GM12878 (cell line): Measurements from ENCODE around the gene MS4A4E. TPM values are rescaled to one million over a fixed set of nuclear protein-coding genes. Genes with fewer than 3 reads are reported as not detected.
"Not testable (repeated sequence)": the region's sequence is repeated elsewhere in the genome, so short reads cannot be mapped to it uniquely, and the experiment has no call there.

ENCODE experiments used
- ATAC-seq: fragments of 200-7000 bp; cut with Tn5 transposase; 3 replicates; pipeline ENCODE4 v1.9.1; 2020; ENCODE audit warnings: mild to moderate bottlenecking, moderate library complexity
- BruUV-seq: library from RNA; stranded (reverse); fragments of 400-500 nt; replicated peaks from 2 replicates; lab custom pipeline; 2021; lab: Mats Ljungman, UMichigan
- CTCF ChIA-PET: fragments of 300-600 bp; sonication (Branson Sonifier 250); formaldehyde crosslinking; extraction: SDS; loops from one replicate; lab custom pipeline; 2021; ENCODE audit warnings: inconsistent platforms; lab: Yijun Ruan, JAX
- POLR2A ChIA-PET: fragments of 350-600 bp; formaldehyde crosslinking; extraction: SDS; loops from one replicate; lab custom pipeline; 2021; ENCODE audit warnings: inconsistent platforms; lab: Charles Lee
- RAD21 ChIA-PET: fragments of 300-600 bp; sonication (Branson Sonifier 250); formaldehyde crosslinking; loops from one replicate; lab custom pipeline; 2023; ENCODE audit warnings: antibody characterized with exemption; ENCODE audit not compliant: unreplicated experiment; lab: Charles Lee
- SMC1A ChIA-PET: fragments of 300-600 bp; sonication (Branson Sonifier 250); formaldehyde crosslinking; loops from one replicate; lab custom pipeline; 2023; ENCODE audit not compliant: unreplicated experiment, uncharacterized antibody; lab: Charles Lee
- DNase-seq: peaks from one replicate; pipeline ENCODE4 v3.0.0-alpha.2; 2011; ENCODE audit warnings: low read depth, low spot score
- FAIRE-seq: peaks from 3 replicates; lab custom pipeline; 2011; peaks lifted over from hg19 to GRCh38; lab: Jason Lieb, UNC
- H2AFZ ChIP-seq: 2 replicates; pipeline ENCODE4 v1.6.0; 2011; ENCODE audit warnings: low read depth, low read length, control low read depth; ENCODE audit not compliant: control insufficient read depth
- H3K27ac ChIP-seq: 2 replicates; pipeline ENCODE4 v1.5.1; 2011; ENCODE audit warnings: control low read depth; ENCODE audit not compliant: control insufficient read depth, insufficient read depth
- H3K27me3 ChIP-seq, 2 experiments: replicated peaks in 1 of 2; 2 replicates each; pipeline versions ENCODE4 v1.6.0 to v1.6.1; 2011; ENCODE audit warnings: low read length in 1 of 2; ENCODE audit not compliant: control insufficient read depth in 2 of 2, insufficient read depth in 2 of 2
- H3K36me3 ChIP-seq, 2 experiments: 2 replicates each; pipeline ENCODE4 v1.5.1; 2011; ENCODE audit warnings: low read length in 1 of 2; ENCODE audit not compliant: control insufficient read depth in 2 of 2, insufficient read depth in 2 of 2
- H3K4me1 ChIP-seq: 2 replicates; pipeline ENCODE4 v1.6.1; 2011; ENCODE audit warnings: mild to moderate bottlenecking, low read length, moderate library complexity, mixed read lengths; ENCODE audit not compliant: control insufficient read depth, insufficient read depth
- H3K4me2 ChIP-seq: 2 replicates; pipeline ENCODE4 v1.6.0; 2011; ENCODE audit warnings: control low read depth; ENCODE audit not compliant: control insufficient read depth, insufficient read depth
- H3K4me3 ChIP-seq: fragments of 200-600 bp; sonication (generic); 2 replicates; pipeline ENCODE4 v1.5.1; 2016
- H3K79me2 ChIP-seq: 2 replicates; pipeline ENCODE4 v1.6.0; 2011; ENCODE audit warnings: low read length; ENCODE audit not compliant: control insufficient read depth, insufficient read depth
- H3K9ac ChIP-seq: 2 replicates; pipeline ENCODE4 v1.8.0; 2011; ENCODE audit warnings: low read length, control low read depth, mixed read lengths; ENCODE audit not compliant: control insufficient read depth, insufficient read depth
- H3K9me3 ChIP-seq: replicated peaks from 3 replicates; pipeline ENCODE4 v1.5.1; 2011; ENCODE audit warnings: mild to moderate bottlenecking, low read length; ENCODE audit not compliant: control insufficient read depth, insufficient read depth
- H4K20me1 ChIP-seq: 2 replicates; pipeline ENCODE4 v1.6.0; 2011; ENCODE audit not compliant: control insufficient read depth, insufficient read depth
- ATF3 ChIP-seq: IDR thresholded peaks from 2 replicates; pipeline ENCODE4 v1.6.1; 2011; ENCODE audit warnings: low read depth, mild to moderate bottlenecking, low read length, moderate library complexity, borderline replicate concordance; ENCODE audit errors: extremely low read depth
- CBFB ChIP-seq: IDR thresholded peaks from 2 replicates; pipeline ENCODE4 v1.6.1; 2016; ENCODE audit warnings: antibody characterized with exemption, low read depth
- HDAC6 ChIP-seq: fragments of 200-600 bp; sonication (generic); IDR thresholded peaks from one replicate; pipeline ENCODE4 v1.8.0; 2017; ENCODE audit warnings: antibody characterized with exemption; ENCODE audit not compliant: unreplicated experiment
- IRF3 ChIP-seq: fragments of 450-650 bp; IDR thresholded peaks from 2 replicates; pipeline ENCODE4 v1.6.1; 2014; ENCODE audit warnings: mild to moderate bottlenecking
- MYB ChIP-seq: fragments of 150-350 bp; IDR thresholded peaks from 2 replicates; pipeline ENCODE4 v1.6.1; 2014; ENCODE audit warnings: mild to moderate bottlenecking, low read depth, low read length, borderline replicate concordance
- NBN ChIP-seq: fragments of 450-650 bp; IDR thresholded peaks from 2 replicates; pipeline ENCODE4 v1.6.1; 2016
- RAD21 ChIP-seq: IDR thresholded peaks from 2 replicates; pipeline ENCODE4 v1.6.1; 2011; ENCODE audit warnings: mild to moderate bottlenecking, low read depth, low read length, moderate library complexity; ENCODE audit not compliant: insufficient read depth
- RB1 ChIP-seq: fragments of 450-650 bp; formaldehyde crosslinking; IDR thresholded peaks from 2 replicates; pipeline ENCODE4 v1.6.1; 2017; ENCODE audit warnings: mild to moderate bottlenecking, borderline replicate concordance
- RBBP5 ChIP-seq: fragments of 200-600 bp; sonication (generic); conservative IDR thresholded peaks from 2 replicates; pipeline ENCODE4 v1.6.1; 2016
- SIX5 ChIP-seq: IDR thresholded peaks from 2 replicates; pipeline ENCODE4 v1.6.1; 2011; ENCODE audit warnings: mild to moderate bottlenecking, low read depth, low read length, moderate library complexity; ENCODE audit not compliant: severe bottlenecking
- TCF12 ChIP-seq: IDR thresholded peaks from 2 replicates; pipeline ENCODE4 v1.6.1; 2011; ENCODE audit warnings: low read depth, mild to moderate bottlenecking, low read length
- YBX1 ChIP-seq: fragments of 450-650 bp; IDR thresholded peaks from 2 replicates; pipeline ENCODE4 v1.6.1; 2016; ENCODE audit warnings: antibody characterized with exemption
- ZNF622 ChIP-seq: fragments of 450-650 bp; IDR thresholded peaks from 2 replicates; pipeline ENCODE4 v1.6.1; 2017; ENCODE audit warnings: mild to moderate bottlenecking, inconsistent platforms
- WGBS: methylation state at CpG from one replicate; pipeline ENCODE4 v1.1.6; 2016; ENCODE audit warnings: low lambda C conversion rate; ENCODE audit not compliant: insufficient replicate concordance, insufficient coverage; ENCODE audit errors: missing lambda C conversion rate; 5-methylcytosine and 5-hydroxymethylcytosine counted together
- in situ Hi-C: fragments of 300-500 bp; cut with MboI; formaldehyde crosslinking; loops from 9 replicates; pipeline ENCODE4 v1.14.3; 2018; ENCODE audit warnings: mixed read lengths
- intact Hi-C: fragments of 100-400 bp; cut with micrococcal nuclease; formaldehyde crosslinking; loops from one replicate; pipeline ENCODE4 v1.14.2; 2022; ENCODE audit not compliant: unreplicated experiment
- polyA plus RNA-seq, 11 experiments: library from polyadenylated mRNA; depleted of rRNA in 4 of 11; unstranded in 6 of 11; stranded (reverse) in 5 of 11; fragments of >200 nt; fragmentation: Nextera tagmentation in 4 of 11; fragmentation: Illumina TruSeq in 1 of 11; extraction: Ambion mirVana in 4 of 11; extraction: Trizol in 1 of 11; gene quantifications; 1 replicate in 1 of 11; 2 replicates in 10 of 11; pipeline versions ENCODE4 v1.2.1 to v1.2.3, GENCODE V29; 2011 to 2016; ENCODE audit warnings: inconsistent platforms in 2 of 11, missing spikeins in 2 of 11, low read depth in 1 of 11
- total RNA-seq, 4 experiments: library from RNA; depleted of rRNA in 3 of 4; stranded (reverse); fragments of >200 nt in 3 of 4; fragmentation: Illumina TruSeq in 1 of 4; extraction: Trizol in 1 of 4; gene quantifications; 2 replicates each; pipeline versions ENCODE4 v1.2.1 to v1.2.3, GENCODE V29; 2013 to 2021

Gene MS4A4E
- total and polyA plus RNA-seq, 10 of the 15 experiments (the other 5 are each of a cell fraction or from before 2014, with no cell fraction given), result 0.06 to 0.92 (median 0.45) TPM; not detected in 3

GRCh38 chr11:60292145-60292544 is 49.2 kb upstream of the MS4A4E start (continued):
- no peak for TF ChIP-seq SIX5

GRCh38 chr11:60288531-60288930 is 45.6 kb upstream of the MS4A4E start:
- intact Hi-C loops, result no loop called here

GRCh38 chr11:60285411-60286126 is 42.6 kb upstream of the MS4A4E start:
- H3K27ac ChIP-seq, H3K9me3 ChIP-seq, H3K27me3 ChIP-seq, H3K9ac ChIP-seq, SMC1A ChIA-PET, H3K4me2 ChIP-seq, BruUV-seq, RAD21 ChIA-PET, in situ Hi-C loops, H3K79me2 ChIP-seq, H2AFZ ChIP-seq, FAIRE-seq, ATAC-seq, H3K4me1 ChIP-seq, H3K36me3 ChIP-seq, CTCF ChIA-PET, DNase-seq, intact Hi-C loops, H4K20me1 ChIP-seq, POLR2A ChIA-PET, H3K4me3 ChIP-seq: not testable (repeated sequence)
- WGBS, result 73% methylated on average over 7 of the region's 7 CpGs

More at GRCh38 chr11:60288531-60288930, 45.6 kb upstream of the MS4A4E start:
- Histone ChIP-seq H3K79me2 (no peaks in the 10 kb centered on the region), H3K4me1 (no peaks in the 10 kb centered on the region), H3K27me3 (no peaks in the 10 kb centered on the region), H3K4me3 (no peak overlapping the region), H3K4me2 (no peak overlapping the region), H4K20me1 (no peaks in the 10 kb centered on the region), H3K27ac (no peak overlapping the region), H3K36me3 (no peaks in the 10 kb centered on the region), H3K9ac (no peak overlapping the region)
- no peak for ATAC-seq
- SMC1A ChIA-PET, result interaction anchor here (0.9 to 1.7 kb wide), 4 partner anchors 8 to 24 kb away, joined by 3 to 4 read pairs (median 4); no protein-coding TSS in a partner anchor
- BruUV-seq, result no TSS peak
- TF ChIP-seq TCF12 (no peak), CBFB (no peak), RBBP5 (no peak), RB1 (no peak), RAD21 (no peak), ZNF622 (no peak), MYB (no peak), NBN (no peak), YBX1 (no peak), IRF3 (no peak), HDAC6 (no peak), ATF3 (no peak)
- TF ChIP-seq, all 136 proteins: peak for 0
- CTCF ChIA-PET, result interaction anchor here (1.0 to 1.6 kb wide), 3 partner anchors 15 to 25 kb away, joined by 3 to 6 read pairs (median 5); no protein-coding TSS in a partner anchor
- Histone ChIP-seq H2AFZ (no peak overlapping the region), H3K9me3 (no peaks in the 10 kb centered on the region; the same call in 1 of the 3 replicates)
- no peak for FAIRE-seq
- DNase-seq, result no peak
- in situ Hi-C loops, result no loop called here
- RAD21 ChIA-PET, result no interaction called here
- POLR2A ChIA-PET, result no interaction called here
- WGBS, result 40% methylated on average over 1 of the region's 1 CpG
